Activated T-helper 1 cell treated with Interleukin-2 at 50 U/mL for 16 hours (primary cell): ENCODE results near the gene ADAMTS2.

ENCODE experiments used
- DNase-seq: peaks from one replicate; pipeline ENCODE4 v3.0.0-alpha.2; 2020; ENCODE audit warnings: low read depth

ADAMTS2 gene

DNA sequence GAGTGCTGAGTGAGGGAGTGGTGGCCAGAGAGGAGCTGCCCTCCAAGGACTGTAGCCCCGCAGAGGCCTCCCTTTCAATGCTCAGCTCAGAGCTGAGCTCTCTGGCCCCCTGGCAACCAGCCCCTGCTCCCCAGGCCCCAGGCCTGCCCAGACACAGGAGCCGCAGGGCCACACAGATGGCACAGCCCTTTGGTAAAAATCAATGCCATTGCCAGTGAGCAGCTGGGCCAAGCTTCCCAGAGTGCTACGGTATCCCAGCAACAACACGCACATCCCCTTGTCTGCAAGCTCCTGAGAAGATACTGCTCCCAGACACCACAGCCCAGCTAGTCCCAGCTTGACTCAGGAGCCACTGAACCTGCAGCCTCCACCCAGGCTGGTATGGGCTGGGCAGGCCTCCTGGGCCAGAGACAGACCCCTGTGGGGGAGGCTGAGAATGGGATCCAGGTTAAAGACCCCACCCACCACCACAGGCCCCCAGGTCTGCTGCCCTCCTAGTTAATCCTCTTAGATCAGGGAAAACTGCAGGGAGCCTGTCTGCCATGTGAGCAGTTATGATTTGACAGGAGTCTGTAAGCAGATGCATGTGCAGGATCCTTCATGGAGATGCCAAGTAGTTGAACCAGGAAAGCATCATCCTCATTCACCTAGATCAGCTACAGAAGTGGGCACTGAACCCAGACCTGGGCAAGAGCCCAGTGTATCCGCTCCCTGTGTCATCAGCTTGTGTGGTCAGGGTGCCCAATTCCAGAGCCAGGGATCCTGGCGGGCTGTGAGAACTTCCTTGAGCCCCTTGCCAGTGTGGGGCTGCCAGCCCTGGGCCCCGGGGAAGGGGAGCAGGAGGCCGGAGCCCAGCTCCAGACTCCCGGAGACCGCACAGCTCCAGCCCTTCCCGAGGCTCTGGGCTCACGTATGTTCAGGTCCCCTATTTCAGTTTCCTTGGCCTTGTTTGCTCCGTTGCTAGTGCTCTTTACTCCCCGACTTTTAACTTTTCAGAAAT, 26.7 kb upstream of the ADAMTS2 start:
- no peak for DNase-seq

DNA sequence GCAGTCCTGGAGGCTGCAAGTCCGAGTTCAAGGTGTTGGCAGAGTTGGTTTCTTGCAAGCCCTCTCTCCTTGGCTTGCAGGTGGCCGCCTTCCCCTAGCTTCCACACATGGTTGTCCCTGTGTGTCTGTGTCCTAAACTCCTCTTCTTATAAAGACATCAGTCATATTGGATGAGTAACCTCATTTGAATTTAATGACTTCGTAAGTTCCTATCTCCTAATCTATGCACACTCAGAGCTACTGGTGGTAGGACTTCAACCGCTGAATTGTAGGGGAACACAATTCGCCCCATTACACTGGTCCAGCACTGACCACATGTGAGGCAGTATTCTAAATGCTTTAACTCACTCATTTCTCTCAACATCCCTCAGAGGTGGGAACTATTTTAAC, 25.9 kb upstream of the ADAMTS2 start:
- DNase-seq = no peak

DNA sequence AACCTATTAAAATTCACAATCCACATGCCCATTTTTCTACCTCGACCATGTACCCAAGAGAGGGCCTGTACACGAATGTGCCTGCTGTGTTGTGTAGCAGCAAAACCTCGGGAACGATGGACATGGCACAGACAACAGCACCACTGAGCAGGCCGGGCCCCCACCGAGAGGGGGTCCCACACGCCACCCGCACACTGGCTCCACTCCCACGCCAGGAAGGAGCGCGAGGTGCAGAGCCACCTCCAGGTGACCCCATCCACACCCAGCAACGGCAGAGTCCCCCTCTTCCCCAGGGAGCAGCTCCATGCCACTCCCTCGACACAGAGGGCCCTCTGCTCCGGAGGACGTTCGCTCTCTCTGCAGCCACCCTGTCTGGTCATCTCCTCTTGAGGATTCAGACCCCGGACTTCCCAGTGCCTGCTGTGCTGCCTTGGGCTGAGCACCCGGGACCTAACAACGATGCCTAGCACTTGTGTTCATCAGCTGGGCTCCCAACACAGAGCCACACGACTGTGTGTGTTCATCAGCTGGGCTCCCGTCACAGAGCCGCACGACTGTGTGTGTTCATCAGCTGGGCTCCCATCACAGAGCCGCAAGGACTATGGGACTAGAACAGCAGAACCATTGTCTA, 25.3 kb upstream of the ADAMTS2 start:
- no peak for DNase-seq

DNA sequence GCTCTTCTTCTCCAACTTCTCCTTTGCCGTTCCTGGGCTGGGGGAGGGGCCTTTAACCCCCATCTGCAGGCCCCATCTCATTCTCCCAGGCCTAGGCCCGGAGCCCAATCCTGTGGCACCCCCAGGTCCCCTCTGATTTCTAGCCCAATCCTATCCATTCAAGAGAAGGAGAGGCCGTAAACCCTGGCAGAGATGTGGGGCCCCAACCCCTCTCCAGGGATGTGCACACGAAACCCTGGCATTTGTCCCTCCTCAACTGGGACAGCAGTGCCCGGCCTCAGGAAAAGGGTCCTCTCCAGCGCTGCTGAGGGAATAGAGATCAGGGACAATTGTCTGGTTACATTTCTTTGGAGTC, 24.2 kb upstream of the ADAMTS2 start:
- DNase-seq = no peak

DNA sequence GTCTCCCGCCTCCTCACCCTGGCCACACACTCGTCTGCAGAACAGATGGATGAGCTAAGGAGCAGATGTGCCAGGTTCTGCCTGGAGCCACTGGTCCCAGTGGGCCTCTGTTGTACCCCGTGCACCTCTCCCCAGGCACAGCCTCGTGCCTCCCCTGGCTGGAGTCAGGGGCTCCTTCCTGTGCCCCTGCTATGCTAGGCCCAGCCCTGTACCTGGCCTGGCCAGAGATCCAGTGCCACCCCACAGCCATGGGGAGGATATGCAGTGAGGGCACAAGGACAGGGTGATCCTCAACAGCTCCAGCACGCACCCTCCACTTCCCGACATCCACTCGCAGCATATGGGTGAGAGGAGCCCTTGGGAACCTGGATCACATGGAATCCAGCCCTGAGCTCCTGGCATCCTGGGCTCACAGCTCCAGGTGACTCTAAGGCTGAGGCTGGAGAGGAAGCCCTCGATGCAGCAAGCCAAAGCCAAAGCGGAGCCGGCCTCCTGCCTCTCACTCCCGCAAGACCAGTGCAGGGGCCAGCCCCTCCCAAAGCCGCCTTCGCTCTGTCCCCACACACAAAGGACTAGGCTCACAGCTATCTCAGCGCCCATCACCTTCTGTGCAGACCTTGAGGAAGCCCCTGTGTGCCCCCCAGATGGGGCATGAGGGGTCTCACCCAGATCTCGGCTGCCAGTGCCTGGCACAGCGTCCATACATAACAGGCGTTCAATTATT, 23.7 kb upstream of the ADAMTS2 start:
- no peak for DNase-seq

DNA sequence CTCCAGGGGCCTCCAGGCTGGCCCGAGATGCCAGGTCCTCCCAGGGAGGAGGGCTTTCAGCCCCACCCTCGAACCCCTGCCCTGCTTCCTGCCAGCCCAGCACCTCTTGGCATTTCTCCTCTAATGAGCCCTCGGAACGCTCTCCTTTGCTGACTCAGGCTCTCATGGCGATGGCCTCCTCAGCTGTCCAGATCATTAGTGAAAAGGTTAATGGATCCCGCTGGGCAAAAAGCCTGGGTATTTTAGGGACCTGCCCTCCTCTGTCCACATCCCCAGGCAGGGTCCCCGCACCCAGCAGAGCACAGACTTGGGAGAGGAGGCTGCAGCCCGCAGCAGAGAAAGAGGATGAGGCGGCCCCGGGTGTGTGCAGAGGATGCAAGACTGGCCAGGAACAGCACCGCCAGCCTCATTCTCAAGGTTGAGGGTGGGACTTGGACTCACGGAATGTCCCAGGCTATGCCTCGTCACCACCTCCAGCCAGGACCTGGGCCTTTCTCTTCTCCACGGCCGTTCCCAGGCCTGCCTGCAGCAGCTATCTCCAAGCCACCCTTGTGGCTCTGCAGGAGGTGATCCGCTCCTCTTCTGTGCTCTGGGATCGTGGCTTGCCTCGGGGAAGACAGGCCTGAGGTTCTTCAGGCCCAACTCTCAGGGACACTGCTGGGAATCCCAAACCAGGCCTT, 23.0 kb upstream of the ADAMTS2 start:
- DNase-seq = no peak

DNA sequence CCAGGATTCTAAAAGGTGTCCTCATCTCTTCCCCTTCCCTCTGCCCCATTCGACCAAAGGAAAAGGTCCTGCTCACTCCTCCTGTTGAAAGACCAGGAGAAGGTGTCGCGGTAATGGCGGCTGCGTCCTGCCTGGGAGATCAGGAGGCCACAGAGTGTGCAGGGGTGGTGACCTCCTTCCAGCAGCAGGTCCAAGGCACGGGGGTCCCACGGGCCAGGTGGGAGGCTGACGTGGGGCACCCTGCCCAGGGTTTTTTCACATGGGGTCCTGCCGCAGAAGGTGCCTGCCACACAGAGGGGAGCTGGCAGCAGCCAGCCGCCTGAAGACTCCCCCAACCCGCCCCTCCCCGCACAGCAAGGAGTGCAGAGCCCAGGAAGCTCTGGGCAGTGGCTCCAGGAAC, 22.2 kb upstream of the ADAMTS2 start:
- no peak for DNase-seq

DNA sequence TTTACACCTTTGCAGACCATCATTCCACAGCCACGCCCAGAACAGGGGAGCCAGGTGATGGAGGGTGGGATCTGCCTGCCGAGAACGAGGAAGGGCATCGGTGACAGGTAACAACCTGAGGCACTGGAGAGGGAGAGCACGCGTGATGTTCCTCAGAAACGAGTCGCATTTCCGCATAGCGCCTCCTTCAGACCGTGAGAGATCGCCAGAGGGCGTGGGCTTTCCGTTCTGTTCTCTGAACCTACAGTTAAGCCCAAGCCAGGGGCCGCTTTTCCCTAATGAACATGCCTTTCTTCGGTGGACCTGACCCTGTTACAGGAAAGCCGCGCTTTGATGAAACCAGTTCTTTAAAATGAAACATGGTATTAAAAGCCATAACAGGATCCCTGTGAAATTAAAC, 17.1 kb upstream of the ADAMTS2 start:
- DNase-seq = no peak

DNA sequence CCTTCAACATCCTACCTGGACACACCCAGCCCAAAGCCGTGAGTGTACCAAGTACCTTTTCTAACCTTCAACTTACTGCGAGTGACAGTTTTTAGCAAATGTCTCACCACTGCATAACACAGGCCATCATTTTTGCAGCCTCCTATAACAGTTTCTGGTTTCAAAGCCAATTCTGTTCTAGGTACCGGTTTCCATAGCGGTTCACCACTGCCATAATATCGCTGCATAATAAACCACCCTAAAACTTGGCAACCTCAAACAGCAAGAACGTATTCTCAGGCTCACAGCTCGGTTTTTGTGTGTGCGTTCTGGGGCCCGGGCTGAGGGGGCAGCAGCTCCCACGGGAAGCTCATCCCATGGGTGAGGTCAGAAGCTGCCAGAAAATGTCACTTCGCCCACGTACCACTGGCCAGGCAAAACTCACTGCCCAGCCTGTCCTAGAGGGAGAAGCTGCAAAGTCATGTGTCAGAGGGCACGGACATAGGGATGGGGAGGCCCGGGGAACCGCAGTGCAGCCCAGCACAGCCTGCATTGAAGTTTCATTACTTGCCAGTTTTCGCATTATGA, 15.9 kb upstream of the ADAMTS2 start:
- no peak for DNase-seq

DNA sequence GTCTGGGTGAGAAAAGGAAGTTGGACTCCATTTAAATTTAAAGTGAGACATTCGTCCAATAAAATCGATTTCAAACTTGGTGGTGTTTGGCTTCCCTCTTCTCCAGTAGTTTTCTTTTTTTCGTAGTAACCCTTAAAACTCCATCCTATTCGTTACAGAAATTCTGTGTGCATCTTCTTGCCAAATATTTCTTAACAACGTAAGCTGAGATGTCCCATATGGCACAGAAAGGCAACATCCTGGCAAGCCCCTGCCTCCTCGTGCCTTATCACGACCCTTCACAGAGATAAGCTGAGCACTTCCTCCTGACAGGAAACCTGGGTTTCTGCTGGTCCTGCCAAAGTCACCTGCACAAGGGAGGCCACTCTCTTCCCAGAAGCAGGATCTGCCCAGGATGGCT, 11.8 kb upstream of the ADAMTS2 start:
- no peak for DNase-seq

DNA sequence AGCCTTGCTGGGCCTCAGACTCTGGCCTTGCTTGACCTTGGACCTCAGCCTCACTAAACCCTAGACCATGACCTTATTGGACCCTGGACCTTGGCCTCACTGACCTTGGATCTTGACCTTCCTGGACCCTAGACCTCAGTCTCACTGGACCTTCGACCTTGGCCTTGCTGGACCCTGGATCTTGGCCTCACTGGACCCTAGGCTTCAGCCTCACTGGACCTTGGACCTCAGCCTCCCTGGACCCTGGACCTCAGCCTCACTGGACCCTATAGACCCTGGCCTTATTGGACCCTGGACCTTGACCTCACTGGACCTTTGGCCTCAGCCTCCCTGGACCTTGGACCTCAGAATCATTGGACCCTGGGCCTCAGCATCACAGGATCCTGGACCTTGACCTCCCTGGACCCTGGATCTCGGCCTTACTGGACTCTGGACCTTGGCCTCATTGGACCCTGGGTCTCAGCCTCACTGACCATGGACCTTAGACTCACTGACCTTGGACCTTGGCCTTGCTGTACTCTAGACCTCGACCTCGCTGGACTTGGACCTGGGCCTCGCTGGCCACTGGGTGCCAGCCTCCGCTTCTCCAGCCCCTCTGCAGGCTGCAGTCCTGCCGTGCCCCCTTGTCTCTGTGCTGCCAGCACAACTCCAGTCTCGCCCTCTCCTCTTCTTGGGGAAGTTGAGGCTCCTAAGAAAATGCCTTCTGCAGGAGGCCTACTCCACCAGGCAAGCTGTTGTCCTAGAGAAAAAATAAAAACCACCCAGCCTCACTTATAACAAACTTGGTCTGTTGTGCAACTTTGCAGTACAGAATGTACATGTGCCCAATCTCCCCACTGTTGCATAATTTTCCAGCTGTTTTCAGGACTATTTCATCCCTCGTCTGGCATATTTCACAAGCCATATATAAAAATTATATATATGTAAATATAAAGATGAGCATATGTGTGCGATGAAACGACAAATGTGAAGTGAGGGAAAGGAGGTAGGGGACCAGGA, 11.0 kb upstream of the ADAMTS2 start:
- no peak for DNase-seq

DNA sequence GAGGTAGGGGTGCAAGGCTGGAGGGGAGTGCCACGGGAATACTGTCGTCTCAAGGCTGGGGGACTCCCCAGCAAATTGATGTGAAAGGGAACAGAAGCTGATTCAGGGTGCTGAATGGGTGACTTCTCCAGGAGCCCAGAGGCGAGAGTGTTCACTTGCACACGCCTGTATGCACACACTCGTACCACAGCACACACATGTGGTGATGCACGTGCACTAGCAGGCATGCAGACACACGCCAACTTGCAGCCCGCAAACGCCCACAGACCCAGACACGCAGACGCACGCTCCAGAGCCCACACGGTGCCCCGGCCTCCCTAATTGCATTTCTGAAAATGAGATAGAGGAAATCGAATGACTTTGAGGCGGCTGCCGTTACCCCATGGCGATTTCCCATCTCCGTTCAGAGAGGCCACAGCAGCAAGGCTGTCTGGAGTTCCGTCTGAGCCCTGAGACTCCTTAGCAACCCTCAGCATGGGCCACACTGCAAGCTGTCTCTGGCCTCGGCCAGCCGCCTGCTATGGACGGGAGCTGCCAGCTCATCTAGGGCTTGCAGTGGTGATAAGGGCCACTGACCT, 9.1 kb upstream of the ADAMTS2 start:
- no peak for DNase-seq

DNA sequence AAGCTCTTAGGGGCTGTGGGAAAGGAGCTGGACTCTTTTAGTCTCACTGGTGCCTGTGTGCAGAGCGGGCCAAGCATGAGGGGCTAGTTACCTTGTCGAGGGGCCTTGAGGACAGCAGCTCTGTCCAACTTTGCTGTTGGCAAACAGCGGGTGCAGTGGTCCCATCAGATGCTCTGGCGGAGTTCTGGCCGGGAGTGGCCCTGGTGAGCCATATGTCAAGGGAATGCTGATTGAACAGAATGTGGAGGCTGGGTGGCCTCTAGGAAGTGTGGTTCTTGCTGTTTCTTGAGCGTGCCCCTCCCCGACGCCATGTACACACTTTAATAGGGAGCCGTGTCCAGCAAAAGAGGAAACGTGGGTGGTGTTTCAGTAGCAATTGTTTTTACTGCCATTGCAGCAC, 3.6 kb upstream of the ADAMTS2 start:
- no peak for DNase-seq

DNA sequence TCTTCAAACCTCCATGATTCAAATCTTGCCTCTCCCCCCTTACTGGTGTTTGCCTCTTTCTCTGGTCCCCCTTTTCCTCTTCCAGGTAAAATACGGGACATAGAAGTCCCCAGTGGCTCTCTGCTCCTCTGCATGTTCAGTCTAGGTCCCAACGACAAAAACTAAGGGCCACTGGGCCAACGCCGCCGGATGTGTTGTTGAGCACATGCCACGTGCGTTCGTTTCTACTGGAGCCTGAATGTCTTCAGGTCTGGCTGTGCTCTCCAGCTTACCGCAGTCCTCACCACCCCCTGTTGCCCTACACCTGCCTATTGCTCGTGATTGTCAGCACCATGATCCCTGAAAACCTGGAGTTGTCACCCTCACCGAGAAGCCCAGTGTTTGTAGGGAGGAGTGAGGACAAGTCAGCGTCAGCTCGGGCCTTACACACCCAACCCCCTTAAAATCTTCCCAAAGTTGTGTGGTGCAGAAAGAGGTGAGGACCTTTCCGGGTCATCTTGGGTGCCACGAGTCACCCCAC, 2.8 kb upstream of the ADAMTS2 start:
- DNase-seq = no peak

DNA sequence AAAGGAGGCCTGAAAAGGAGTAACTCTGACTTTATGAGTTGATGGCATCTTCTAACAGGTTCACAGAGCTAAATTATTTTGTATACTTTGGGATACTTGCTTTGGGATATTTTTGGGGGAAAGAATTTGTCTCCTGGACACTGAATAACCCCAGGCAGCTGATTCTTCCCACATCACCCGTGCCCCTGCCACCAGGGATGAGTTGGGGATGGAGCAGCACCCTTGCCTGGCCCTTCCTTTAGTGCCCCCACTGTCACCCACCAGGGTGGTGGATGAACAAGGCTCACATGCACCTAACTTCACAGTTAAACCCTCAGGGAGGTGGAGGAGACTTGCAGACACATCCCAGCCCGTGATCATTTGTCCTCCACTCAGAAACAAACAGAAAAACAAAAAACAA, 2.3 kb upstream of the ADAMTS2 start:
- DNase-seq = no peak

DNA sequence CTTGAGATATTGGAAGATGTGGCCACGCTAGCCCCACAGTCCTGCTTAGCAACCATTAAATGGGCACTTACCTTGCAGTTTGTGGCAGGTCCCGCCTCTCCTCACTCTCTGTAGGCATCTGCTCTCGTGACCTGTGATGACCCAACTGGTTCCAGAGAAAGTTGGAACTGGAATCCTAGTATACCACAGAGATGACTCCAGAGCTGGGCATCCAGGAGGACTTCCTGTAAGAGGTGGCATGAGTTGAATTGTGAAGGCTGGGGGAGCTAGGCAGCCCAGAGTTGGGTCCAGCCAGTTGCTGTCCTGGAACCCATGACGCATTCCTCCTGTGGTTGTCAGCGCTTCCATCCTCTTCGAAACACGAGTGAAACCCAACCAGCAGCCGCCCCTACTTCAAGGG, 1.6 kb upstream of the ADAMTS2 start:
- no peak for DNase-seq

DNA sequence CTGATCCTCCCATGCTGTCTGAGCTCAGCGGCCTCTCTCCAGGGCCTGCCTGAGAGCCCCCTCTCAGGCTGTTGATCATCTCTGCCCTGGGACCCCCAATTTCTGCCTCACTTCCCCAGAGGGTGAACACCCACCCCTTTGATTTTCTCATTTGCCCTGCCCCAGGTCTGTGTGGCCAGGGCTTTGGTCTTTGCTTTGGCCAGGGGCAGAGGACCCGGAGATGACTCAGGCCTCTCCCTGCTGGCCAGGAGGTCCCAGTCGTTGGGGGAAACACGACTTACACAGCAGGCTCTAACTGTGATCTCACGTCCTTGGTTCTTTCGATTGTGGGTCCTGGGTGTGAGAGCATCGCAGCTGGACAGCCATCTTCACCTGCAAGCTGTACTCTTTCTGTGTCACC, 1.1 kb upstream of the ADAMTS2 start:
- no peak for DNase-seq

DNA sequence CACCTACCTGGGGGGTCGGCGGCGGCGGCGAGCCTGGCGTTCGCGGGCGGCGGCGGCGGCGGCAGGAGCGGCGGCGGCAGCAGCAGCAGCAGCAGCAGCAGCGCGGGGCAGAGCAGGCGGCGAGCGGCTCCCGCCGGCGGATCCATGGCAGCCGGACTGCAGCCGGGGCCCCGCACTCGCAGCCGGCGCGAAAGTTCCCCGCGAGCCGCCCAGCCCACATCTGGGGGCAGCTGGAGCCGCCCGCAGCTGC, 153 bp downstream of the ADAMTS2 start:
- no peak for DNase-seq

DNA sequence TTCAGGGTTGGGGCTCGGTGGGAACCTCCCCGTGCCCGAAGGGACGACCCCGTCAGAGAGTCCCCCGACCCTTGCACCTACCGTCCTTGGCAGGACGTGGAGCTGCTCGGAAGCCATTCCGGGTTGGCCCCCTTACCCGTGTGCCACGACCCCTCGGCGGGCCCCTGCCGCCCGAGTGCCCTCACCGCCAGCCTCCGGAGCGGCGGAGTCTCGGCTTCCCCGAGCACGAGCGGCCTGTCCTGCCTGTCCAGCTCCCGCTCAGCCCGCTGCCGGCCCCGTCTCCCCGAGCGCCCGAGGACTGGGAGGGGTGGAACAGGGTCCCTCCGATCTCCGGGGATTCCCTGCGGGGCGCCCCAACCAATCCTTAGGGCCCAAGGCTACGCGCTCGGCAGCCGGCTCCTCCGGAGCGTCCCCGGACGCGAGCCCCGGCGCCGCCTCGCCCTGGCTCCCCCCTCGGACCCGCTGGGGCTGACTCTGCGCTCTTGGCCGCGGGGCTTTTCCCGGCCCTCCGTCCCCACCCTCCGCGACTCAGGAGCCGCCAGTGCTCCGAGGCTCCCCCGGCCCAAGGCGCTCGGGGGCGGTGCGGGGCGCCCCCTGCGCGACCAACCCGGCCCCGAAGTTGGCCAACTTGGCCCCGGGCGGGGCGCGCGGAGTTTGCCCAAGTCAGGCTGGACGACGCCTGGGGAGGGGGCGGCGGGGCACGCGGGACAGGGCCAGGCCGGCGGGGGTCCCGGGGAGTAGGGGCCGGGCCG, 654 bp downstream of the ADAMTS2 start:
- DNase-seq = no peak
